HG02884 (cell line): Measurements from ENCODE around the gene AQP2.

ENCODE experiments used
- ATAC-seq: cut with Tn5 transposase; IDR thresholded peaks from one replicate; pipeline ENCODE4 v1.9.1; 2021; ENCODE audit warnings: mild to moderate bottlenecking, moderate library complexity; ENCODE audit not compliant: unreplicated experiment

AQP2 gene

DNA sequence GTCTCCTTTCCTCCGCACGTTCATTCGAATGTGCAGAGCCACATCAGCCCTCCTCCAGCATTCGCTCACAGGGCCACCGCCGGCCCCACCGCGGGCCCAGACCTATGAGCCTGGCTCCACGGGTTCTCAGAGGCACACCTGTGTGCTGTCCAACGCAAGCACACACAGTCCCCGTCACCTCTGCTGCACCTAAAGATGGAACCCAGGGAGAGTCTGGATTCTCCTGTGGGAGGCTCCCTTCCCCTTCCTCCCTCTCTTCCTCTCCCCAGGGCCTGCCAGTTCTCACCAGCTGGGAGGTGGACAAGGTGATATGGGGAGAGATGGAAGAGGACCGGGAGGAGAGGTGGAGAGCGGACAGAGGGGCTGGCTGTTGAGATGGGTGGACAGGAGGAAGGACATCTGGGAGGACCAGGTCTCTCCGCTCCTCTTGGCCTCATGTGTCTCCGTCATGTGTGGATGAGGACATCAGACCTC, 17.3 kb downstream of the AQP2 start:
- ATAC-seq = no peak

DNA sequence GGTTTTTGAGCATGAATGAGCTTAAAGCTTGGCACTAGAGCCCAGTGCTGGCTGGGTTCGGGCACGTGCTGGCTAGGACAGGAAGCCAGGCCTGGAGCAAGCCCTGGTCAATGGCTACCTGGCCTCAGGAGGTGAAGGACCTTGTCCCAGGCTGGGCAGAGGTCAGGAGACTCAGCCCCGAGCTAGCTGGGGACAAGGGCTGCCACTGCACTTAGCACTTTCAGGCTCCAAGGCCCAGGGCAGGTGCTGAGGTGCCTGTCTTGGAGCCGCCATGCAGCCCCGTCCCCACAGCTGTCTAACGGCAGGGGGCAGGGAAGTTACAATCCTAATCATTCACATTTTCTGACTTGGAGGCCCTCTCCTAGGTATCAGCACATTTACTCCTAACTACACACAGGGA, 17.9 kb downstream of the AQP2 start:
- ATAC-seq = no peak

DNA sequence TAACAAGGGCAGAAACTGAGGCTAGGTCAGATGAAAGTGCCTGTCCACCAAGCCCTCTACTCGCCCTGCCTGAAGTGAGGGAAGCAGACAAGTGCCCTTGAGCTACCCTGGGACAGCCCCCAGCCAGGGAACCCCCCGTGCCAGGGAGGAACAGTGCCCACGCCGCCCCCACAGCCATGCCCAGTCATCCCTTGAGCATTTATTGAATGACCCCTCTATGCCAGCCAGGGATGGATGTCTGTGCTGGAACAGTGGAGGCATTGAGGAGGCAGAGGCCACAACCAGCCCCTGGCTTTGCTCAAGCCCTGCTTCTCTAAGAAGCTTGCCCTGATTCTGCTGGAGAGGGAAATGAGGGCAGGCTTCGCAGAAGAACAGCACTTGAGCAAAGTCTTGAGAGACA, 18.5 kb downstream of the AQP2 start:
- ATAC-seq = no peak

DNA sequence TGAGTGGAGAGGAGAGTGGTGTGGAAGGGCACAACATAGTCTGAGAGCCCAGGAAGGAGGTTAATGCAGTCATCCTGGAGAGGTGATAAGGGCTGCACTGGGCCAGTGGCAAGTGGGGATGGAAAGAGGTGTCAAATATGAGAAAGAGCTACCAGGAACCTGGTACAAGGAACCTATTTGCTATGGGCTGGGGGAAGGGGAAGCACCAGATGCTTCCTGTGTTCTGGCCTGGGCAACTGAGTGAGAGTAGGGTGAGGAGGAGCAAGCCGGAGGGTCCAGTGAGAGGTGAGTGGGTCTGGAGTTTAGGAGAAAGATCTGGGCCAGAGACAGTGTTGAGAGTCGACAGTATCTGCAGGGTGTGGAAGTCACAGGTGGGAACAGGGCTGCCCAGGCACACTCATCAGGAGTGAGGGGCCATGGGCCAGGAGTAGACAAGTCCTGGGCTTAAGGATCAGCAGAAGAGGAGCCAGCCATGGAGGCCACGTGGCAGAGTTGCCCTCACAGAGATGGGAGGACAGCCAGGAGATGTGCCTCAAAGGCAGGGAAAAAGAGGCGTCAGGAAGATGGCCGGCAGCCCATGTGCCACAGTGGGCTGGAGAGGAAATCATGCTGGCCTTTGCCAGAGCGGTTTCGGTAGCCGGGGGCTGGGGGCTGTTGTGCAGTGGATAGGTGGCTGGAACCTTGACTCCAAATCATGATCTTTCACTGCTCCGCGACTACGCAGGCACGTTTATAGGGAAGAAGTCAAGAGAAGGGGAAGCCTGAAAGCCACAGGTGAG, 19.3 kb downstream of the AQP2 start:
- ATAC-seq = no peak

DNA sequence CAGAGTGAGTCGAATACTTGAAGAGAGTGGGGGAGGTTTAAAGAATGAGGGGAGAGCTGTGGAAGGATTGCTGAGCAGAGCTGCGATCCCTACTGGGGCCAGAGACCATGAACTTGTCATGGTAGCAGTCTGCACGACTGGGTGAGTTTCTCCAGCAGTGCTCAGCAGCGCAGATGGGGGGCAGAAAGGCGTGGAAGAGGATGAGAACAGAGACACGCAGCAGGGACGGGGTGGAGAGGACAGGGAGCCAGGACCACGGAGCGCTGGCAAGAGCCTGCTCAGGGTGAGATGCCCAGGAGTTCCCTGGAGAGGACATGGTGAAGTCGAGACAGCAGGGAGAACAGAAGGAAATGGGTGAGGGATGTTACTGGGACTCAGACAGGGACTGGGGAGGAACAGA, 20.1 kb downstream of the AQP2 start:
- no peak for ATAC-seq

DNA sequence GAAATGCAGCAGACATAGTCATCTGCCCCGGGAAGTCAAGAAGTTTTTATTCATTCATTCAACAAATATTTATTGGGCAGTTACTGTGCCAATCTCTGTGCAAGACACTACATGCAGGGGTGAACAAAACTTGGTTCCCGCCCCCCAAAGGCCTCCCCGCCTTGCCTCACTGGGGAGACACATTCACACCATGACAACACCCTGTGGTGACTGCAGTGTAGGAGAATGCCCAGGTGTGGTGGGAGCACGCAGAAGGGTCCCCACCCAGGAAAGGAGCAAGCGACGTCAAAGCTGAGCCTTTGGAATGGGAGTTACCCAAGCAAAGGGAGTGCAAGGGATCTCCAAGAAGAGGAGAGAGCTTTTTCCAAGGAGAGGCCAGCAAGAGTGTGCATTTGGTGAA, 20.6 kb downstream of the AQP2 start:
- no peak for ATAC-seq

DNA sequence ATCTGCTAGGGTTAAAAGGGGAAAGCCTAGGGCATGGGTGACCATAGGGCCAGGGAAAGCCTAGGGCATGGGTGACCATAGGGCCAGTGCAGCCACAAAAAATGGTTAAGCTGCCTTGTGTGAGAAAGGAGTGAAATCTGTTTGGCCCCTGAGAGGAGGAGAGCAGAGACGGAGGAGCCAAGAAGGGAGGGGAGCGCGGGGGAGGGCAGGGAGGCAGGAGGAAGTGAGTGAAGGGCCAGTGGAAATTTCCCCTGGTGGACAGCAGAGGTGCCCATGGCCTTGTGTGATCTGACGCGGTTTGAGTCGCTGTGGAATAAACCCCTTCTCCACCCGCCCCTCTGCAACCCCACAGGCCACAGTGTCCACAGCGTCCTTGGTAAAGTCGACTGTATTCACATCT, 21.6 kb downstream of the AQP2 start:
- ATAC-seq = no peak

DNA sequence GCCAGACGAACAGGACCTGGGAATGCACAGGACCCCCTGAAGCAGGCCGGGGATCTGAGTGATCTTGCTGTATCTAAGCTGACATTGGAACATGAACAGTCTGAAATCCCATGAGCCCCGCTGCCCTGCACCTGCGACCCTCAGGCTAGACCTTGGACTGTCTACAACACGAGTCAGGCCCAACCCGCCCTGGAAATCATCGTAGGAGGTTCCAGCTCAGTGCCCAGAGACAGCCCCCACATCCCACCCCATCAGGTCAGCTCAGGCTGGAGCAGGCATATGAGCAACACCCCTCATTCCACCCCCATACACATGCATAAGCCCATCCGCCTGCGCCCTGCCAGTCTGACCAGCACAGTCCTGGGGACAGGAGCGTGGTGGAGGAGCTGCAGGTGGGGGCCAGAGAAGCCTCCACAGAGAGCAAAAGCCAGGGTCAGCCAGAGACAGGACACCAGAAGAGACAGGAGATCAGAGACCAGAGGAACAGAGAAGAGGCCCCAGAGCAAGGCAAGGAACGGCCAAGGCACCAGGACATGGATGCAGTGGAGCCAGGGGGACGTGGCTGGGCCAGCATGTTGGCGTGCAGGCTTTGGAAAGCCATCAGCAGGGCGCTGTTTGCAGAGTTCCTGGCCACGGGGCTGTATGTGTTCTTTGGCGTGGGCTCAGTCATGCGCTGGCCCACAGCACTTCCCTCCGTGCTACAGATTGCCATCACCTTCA, 22.3 kb downstream of the AQP2 start, which contains the start of gene AQP6:
Gene AQP6 (plus strand): TSS at position 307 of the 720 bp plus-strand sequence. CDS start 227 bp downstream, at position 534.
- no peak for ATAC-seq

DNA sequence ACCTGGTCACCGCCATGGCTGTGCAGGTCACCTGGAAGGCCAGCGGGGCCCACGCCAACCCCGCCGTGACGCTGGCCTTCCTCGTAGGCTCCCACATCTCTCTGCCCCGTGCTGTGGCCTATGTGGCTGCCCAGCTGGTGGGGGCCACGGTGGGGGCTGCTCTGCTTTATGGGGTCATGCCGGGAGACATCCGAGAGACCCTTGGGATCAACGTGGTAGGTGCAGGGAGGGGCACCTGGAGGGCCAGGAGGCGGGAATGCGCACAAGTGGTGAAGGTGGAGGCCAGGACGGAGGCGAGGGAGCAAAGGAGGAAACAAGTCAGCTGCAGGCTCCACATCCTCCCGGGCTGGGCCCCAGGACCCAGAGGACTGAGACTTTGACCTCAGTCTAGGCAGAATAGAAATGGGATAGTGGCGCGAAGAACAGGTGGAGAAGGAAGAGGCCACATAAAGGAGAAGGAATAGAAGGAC, 22.9 kb downstream of the AQP2 start:
- no peak for ATAC-seq

DNA sequence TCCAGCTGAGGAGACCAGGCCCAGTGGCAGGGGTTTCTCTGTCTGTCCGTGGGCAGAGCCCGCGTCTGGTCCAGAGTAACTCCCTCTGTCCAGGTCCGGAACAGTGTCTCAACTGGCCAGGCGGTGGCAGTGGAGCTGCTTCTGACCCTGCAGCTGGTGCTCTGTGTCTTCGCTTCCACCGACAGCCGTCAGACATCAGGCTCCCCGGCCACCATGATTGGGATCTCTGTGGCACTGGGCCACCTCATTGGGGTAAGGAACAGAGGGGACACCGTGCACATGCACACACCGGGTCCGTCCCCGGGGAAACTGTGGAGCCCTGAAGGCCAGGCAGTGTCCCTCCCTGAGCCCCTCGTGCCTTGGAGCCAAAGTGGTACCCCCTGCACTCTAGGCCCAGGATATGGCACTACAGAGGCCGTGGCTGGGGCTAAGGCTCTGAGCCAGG, 23.7 kb downstream of the AQP2 start:
- ATAC-seq = no peak

DNA sequence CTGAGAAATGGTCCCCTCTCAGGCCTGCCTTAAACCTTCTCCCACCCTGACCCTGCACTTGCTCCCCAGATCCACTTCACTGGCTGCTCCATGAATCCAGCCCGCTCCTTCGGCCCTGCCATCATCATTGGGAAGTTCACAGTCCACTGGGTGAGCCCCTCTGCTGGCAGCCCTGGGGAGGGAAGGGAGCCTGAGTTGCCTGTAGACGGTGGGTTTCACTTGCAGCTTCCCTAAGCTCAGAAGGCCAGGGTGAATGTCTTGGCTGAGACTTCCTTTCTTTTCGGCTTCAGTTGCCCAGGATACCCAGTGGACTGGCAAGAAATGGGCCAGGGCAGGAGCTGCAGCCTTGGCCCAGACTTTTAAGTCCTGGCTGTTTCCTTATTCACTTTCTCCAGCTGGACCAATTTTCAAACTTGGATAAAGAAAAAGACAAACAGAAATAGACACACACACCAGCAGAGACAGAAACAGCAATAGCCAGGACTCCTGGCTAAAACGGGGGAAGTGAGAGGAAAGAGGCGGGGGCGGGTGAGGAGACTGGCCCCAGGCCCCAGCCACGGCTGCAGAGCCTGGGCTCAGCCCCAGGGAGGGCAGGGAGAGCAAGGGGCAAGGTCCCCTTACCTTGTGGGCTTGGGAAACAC, 24.3 kb downstream of the AQP2 start:
- ATAC-seq = no peak

DNA sequence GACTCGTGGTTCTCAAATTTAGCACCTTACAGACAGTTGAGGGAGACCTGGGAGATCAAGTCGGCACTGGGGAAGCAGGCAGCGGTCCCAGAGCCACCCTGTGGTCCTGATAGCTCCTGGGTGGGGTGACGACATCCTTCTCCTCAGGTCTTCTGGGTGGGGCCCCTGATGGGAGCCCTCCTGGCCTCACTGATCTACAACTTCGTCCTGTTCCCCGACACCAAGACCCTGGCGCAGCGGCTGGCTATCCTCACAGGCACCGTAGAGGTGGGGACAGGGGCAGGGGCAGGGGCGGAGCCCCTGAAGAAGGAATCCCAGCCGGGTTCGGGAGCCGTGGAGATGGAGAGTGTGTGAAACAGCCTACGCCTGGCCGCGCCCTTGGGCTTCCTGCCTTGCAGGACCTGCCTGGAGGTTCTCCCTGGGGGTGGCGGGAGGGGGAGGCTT, 24.8 kb downstream of the AQP2 start:
- ATAC-seq = no peak

DNA sequence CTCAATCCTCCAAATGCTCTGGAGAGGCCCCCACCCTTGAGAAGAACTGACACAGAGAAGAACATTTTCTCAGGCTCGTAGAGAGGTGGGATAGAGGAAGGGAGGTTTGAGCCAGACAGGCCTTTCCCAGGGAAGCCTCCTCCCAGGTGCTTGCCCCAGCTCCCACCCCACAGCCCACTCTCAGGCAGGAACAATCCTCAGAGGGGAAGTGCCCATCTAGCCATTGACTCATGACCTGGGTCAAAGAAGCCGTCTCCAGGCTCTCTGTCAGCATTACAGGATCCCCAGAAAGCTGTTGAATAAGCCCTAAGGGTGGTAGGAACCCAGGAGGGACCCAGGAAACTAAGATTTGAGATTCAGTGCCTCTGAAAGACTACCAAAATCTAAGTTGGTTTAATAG, 26.0 kb downstream of the AQP2 start:
- ATAC-seq = no peak

DNA sequence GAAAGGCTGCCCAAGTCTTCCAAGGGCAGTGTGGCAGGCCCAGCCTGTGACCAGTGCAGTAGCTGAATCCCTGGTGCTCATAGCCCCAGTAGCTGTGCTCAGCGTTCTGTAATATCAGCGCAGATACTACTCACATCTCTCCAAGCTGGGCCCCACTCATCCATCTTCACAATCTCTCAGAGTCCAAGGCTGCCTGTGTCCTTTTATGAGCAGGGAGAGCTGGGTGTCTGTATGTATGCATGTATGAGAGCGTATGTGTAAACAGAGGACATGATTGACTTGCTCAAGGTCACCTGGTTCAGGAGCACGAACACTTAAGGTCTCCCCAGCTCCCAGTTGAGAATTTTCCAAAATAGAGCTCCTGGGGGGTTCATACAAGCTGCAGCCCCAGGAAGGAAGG, 27.6 kb downstream of the AQP2 start:
- no peak for ATAC-seq

DNA sequence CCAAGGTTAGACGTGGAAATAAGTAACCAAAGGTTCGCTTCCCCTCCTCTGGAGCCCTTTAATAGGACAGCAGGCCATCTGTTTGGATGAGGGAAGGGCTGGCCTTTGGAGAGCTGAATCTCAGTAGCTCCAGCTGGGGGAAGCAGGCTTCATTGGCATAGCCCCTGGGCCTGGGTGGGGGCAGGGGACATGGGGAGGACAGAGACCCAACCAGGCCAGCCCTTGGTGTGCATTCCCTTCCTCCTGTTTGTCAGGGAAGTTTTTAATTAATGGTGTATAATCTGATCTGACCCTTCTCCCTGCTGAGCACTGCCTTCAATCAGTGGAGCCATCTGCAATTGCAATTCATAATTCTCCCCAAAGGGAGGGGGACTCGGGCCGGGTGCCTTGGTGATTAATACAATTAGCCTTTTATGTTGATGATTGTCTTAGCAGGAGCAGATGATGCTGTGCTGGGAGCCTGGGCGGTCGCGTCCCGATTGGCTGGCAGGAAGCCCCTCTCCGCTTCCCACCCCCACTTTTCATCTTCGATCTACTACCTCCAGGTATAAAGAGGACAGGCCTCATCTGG, 28.6 kb downstream of the AQP2 start:
- no peak for ATAC-seq

DNA sequence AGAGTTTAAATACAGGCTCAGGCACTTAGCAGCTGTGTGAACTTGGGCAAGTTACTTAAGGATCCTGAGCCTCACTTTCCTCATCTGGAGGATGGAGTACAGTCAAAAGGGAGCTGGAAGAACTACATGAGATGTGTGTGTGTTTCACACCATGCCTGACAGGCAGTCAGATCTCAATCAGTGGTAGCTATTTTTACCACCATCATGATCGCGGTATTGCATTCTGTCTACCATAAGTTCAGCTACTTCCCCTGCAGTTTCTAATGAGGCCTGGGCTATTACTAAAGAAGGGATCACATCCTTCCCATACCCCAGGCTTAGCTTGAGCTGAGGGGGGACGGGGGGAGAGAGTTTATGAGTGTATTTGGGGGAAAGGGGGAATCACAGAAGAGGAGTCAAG, 29.3 kb downstream of the AQP2 start:
- no peak for ATAC-seq

DNA sequence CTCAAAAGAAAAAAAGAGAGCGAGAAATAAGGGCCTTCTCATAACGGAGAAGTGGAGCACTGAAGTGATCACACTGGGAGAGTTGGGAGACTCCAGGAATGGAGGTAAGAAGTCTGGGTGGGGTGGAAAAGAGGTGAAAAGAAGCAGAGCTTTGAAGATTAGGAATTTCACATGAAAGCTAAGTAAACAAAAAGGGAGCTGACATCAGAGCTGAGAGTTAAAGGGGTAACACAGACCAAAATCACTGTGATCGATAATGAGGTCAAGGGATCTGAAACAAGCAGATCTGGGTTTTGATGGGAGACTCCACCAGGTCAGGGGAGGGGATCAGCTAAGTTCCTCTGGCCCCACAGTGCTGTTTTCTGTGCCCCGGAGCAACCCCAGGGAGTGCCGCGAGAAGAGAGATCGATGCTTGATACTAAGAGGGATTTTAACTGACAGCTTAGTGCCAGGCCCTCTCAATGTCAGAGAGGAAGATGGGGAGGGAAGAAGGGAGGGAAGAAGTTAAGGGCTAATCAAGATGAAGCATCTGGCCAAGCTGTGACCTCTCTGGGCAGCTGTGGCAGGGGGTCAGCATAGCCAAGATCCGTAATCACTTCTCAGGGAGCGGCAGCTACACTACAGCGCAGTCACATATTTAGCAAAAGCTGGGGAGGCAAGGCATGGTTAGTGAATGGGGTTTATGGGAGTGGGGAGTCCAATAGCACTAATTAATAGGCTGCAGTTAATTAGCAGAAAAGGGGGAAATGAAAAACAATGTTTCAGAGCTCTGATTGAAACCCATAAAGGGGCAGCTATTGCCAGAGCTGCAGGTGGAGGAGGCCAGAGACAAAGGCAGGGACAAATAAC, 30.2 kb downstream of the AQP2 start:
- no peak for ATAC-seq

DNA sequence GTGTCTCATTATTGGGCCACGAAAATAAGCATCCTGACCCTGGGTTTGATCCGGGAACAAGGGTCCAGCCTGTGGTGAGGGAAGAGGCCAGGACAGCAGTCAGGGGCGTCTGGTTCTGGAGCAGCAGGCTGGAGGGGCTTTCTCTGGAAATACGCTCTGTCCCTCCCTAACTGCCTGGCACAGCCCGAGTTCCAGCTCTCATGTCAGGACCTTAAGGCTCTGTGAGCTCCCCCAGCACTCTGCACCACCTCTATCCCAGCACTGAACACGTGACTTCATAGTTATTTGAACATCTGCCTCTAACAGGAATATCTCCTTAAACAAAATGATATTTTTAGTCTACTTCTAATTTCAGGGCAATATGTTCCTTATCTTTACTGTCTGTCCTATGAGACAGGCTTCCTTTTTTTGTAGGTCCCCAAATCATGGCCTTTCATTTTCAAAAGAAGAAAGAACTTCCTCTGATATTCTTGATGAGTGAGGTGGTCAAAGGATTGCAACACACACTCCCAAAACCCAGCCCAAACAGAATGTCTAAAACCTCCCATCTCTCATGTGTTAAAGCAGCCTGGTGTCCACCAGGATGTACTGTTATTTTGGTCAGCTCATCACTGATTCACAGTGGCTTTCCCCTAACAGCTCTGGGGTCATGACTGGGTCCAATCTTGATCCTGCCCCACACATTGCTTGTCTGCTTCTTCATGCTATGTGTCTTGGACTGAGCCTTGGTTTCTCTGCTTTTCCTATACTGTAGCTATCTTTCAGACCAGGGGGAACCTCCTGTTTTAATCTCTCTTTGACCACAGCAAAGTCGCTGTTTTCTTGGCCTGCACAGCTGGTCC, 31.9 kb downstream of the AQP2 start:
- ATAC-seq = no peak

DNA sequence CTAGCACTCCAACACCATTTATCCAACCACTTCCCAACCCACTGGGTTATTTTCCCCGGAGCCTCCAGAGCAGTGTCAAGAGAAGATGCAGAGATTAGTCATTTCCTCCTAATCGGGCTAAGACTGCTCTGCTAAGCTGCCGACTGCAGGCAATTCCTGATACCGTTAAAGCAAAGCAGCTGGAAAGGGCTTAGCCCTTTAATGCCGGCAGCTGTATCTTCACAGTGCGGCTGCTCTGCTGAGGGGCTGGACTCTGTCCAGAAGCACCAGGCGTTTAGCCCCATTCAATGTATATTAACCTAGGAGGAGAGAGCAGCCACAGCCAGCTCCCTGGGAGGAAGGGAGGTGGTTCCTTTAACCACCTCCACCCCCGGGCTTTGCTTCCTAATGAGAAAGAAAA, 33.4 kb downstream of the AQP2 start:
- ATAC-seq = no peak
